Iris pigment epithelial cell (primary cell): Measurements from ENCODE around the gene CGB7.
"Not testable (repeated sequence)": the region's sequence is repeated elsewhere in the genome, so short reads cannot be mapped to it uniquely, and the experiment has no call there.

Experiments used
- DNase-seq: peaks from one replicate; pipeline ENCODE4 v3.0.0-alpha.2; 2011; ENCODE audit warnings: low read depth

The CGB7 gene

GRCh38 chr19:49042177-49042576 is 15.4 kb downstream of the CGB7 start:
- DNase-seq: no peak

DNA sequence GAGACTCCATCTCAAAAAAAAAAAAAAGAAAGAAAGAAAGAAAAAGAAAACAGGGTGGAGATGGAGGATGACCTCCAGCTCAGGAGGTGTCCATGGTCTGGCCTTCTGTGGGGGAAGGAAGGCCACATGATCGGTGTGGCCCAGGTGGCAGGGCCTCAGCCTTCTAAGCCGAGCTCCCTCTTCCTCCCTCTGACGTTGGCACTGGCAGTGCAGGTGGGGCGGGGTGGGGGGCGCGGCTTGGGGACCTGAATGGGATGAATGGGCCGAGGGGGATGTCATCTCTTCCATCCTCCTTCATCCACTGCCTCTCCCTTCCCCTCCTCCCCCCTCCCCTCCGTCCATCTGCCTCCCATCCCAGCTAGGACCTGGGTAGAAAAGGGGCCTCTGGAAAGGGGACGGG is 17.8 kb downstream of the CGB7 start:
- DNase-seq: not testable (repeated sequence)

DNA sequence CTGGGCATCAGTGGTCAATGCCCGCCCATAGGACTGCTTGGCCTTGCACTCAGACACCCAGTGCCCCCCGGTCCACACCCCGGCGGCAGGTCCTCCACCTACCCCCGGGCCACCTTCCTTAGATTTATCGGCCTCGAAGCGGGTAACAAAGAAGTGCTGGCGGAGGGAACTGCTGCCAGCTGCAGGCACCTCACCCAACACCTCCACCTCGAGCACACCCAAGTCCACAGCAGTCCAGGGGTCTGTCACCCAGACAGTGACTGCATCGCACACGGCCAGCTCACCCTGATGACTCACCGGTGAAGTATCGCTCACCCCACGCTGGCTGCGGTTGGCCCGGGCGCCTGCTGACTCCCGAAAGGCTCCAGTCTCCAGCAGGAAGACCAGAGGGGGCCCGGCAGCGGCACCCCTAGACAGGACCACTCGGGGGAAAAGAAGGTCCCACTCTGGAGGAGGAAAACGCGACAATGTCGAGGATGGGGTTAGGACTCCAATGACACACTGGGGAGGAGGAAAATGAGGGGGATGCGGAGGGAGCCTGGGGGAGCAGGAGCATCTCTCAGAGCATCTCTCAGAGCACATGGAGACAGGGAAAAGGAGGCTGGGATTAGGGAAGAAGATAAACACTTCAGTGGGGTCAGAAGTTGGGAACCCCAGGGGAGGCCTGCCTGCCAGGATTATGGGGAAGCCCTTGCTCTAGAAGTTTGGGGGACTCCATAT is 18.8 kb downstream of the CGB7 start:
- peak; percentile 78 for DNase-seq

- not testable (repeated sequence) for DNase-seq
These were observed 19.4 kb downstream of the CGB7 start for GRCh38 chr19:49038111-49038510.

DNA sequence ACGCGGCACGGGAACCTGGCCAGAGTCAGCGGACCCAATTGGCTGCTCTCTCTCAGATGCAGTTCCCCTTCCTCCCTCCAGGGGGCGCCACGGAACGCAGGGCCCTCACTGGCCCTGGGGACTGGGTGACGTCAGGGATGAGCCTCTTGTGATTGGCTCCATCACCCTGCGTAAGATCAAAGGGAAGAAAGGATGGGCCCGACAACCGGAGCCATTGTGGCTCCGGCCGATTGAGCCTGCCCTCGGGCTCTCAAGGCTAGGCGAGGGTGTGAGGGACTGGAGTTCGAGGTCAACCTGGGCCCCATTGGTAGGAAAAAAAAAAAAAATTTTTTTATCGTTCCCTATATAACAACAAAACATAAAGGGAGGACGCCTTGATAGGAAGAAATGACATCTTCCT is 20.7 kb downstream of the CGB7 start, which contains the start of gene CGB1:
Gene CGB1, minus strand, starts transcription at position 81 of the 400 bp plus-strand sequence. CDS start 184 bp downstream, outside the sequence.
- not testable (repeated sequence) for DNase-seq

DNA sequence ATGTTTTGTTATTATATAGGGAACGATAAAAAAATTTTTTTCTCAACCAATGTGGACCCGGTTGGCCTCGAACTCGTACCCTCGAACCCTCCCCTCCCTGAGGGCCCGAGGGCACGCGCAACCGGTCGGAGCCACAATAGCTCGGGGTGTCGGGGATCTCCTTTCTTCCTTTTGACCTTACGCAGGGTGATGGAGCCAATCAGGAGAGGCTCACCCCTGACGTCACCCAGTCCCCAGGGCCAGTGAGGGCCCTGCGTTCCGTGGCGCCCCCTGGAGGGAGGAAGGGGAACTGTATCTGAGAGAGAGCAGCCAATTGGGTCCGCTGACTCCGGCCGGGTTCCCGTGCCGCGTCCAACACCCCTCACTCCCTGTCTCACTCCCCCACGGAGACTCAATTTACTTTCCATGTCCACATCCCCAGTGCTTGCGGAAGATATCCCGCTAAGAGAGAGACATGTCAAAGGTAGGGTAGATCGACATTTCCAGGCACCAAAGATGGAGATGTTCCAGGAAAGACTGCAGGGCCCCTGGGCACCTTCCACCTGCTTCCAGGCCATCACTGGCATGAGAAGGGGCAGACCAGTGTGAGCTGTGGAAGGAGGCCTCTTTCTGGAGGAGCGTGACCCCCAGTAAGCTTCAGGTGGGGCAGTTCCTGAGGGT is 25.8 kb downstream of the CGB7 start, which contains the start of gene CGB2:
Gene CGB2, plus strand, starts transcription at position 249 of the 660 bp plus-strand sequence. Its CDS starts 206 bp downstream, at position 455.
- not testable (repeated sequence) for DNase-seq

DNA sequence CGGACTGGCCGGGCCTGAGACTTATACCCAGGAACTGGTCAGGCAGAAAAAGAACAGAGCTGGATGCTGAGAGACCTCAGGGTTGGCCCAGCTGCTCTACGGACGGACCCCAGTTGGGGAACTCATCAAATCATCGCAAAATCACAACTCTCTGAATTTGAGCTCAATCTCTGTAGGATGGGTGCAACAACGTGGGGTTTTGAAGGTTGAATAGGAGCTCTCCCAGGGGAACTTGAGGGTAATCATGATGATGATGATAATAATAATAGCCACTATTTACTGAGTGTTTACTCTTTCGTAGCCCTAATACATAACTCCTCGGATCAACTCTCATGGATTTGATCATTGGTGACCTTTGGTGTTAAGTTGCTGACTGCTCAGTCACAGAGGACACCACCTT is 27.2 kb downstream of the CGB7 start:
- not testable (repeated sequence) for DNase-seq

- peak; percentile 18 for DNase-seq
These were observed 27.8 kb downstream of the CGB7 start for GRCh38 chr19:49029749-49030148.

GRCh38 chr19:49028686-49029085 is 28.9 kb downstream of the CGB7 start:
- not testable (repeated sequence) for DNase-seq

GRCh38 chr19:49025599-49025998 is 31.9 kb downstream of the CGB7 start:
- not testable (repeated sequence) for DNase-seq

DNA sequence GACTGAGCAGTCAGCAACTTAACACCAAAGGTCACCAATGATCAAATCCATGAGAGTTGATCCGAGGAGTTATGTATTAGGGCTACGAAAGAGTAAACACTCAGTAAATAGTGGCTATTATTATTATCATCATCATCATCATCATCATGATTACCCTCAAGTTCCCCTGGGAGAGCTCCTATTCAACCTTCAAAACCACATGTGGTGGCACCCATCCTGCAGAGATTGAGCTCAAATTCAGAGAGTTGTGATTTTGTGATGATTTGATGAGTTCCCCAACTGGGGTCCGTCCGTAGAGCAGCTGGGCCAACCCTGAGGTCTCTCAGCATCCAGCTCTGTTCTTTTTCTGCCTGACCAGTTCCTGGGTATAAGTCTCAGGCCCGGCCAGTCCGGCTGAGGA is 32.5 kb downstream of the CGB7 start:
- DNase-seq: not testable (repeated sequence)

GRCh38 chr19:49024233-49024632 is 33.3 kb downstream of the CGB7 start, which contains the start of gene CGB3:
CGB3 (minus strand) TSS chr19:49024333; CDS start chr19:49023971, 362 bp downstream.
- not testable (repeated sequence) for DNase-seq

DNA sequence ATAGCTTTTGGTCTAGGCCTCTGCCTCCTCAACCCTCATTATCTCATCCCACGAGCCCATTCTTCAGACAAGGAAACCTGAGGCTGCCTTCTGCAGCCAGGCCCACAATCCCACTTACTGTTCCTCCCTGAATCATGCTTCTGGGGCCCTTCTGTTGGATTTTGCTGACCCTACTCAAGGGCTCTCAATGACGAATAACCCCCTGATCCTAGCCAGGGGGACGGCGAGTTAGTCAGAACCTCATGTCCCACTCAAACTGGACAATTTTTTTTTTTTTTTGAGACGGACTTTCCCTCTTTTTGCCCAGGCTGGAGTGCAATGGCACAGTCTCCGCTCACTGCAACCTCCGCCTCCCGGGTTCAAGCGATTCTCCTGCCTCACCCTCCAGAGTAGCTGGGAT is 35.4 kb downstream of the CGB7 start:
- no peak for DNase-seq

DNA sequence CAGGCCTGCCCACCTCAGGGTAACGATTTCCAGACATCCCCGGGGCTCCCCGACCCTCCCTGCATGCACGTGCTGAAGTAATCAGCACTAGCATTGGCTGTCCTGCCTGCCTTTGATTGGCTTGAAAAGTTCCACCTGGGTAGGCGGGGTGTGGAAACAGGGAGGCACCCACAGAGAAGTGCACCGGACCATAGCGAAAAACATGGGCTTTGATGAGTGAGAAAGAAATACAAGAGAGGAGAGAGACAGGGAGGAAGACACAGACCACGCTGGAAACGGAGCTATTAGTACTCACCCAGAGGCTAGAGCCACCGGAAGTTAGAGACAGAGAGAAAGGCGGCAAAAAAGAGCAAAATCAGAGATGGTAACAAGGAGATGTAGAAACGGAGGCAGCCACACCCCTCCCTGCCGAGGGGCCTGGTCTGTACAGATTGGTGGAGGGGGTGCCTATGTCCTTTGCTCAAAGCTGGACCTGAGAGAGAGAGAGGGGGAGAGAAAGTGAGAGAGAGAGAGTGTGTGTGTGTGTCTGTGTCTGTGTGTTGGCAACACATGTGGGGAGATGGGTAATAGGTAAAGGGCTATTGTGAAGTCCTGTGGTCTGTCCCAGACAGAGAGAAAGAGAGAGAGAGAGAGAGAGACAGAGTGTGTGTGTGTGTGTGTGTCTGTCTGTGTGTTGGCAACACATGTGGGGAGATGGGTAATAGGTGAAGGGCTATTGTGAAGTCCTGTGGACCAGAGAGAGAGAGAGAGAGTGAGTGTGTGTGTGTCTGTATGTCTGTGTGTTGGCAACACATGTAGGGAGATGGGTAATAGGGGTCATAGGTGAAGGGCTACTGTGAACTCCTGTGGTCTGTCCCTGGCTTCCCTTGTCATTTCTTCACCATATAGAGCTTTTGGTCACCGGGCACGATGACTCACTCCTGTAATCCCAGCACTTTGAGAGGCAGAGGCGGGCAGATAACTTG is 36.3 kb downstream of the CGB7 start:
- DNase-seq: peak; percentile 23

DNA sequence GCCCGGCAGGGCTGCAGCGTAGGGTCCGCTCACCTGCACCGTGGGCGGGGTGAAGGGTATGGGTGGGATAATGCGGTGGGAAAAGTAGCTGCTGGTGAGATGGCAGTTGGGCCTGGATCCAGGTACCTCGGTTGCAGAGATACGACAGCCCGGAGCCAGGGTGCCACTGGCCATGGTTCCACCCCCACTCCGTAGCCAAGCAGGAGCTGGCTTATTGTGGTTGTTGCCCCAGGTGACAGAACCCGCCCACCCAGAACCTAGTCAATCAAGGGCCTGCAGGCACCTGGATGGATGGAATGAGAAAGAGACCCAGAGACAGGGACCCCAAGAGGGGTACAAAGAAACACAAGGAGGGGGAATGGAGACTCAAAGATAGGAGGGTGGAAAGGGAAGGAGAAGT is 37.2 kb downstream of the CGB7 start:
- no peak for DNase-seq

DNA sequence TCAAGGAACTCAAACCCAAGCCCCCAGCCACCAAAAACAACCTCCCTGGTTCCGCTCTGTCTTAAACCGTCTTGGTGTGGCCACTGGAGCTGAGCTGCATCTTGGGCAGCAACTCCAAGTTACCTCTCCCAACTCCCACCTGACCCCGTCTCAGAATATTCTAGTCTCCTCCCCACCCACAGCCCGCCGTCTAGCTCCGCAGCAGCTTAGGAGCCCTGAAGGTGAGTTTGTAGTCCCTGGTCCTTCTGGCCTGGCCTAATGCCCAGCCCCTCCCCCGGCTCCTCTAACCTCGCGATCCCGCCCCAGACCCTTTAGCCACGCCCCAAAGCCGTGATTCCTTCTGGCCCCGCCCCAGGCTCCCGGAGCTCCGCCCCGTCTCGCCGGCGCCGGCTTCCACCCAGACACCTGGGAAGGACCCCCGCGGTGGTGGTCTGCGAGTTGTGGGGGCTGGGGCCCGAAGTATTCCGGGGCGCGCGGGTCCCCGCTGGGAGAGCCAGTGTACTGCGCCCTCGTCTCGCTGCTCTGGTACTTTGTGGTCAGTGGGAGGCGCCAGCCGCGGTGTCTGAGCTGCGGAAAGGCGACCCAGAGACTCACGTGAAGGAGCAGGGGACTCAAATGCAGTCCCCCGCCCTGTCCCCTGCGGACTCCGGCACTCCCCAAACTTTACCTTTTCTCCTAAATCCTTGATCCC is 38.2 kb downstream of the CGB7 start:
- peak; percentile 53 for DNase-seq

GRCh38 chr19:49018388-49019241 is 38.9 kb downstream of the CGB7 start:
- not testable (repeated sequence) for DNase-seq

- DNase-seq: peak; percentile 56
These were observed 39.7 kb downstream of the CGB7 start for GRCh38 chr19:49017666-49018351.

GRCh38 chr19:49017041-49017665 is 40.4 kb downstream of the CGB7 start, which contains the start of gene LHB:
LHB (minus strand) TSS chr19:49017091; CDS start chr19:49017081, 10 bp downstream.
- no peak for DNase-seq
